Measurements from ENCODE around the gene RGS19.
A peak's percentile ranks its signal among the peaks of the same experiment; 100 is the strongest.
"Not testable (repeated sequence)": the region's sequence is repeated elsewhere in the genome, so short reads cannot be mapped to it uniquely, and the experiment has no call there.

Gene RGS19, protein sequence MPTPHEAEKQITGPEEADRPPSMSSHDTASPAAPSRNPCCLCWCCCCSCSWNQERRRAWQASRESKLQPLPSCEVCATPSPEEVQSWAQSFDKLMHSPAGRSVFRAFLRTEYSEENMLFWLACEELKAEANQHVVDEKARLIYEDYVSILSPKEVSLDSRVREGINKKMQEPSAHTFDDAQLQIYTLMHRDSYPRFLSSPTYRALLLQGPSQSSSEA

DNA sequence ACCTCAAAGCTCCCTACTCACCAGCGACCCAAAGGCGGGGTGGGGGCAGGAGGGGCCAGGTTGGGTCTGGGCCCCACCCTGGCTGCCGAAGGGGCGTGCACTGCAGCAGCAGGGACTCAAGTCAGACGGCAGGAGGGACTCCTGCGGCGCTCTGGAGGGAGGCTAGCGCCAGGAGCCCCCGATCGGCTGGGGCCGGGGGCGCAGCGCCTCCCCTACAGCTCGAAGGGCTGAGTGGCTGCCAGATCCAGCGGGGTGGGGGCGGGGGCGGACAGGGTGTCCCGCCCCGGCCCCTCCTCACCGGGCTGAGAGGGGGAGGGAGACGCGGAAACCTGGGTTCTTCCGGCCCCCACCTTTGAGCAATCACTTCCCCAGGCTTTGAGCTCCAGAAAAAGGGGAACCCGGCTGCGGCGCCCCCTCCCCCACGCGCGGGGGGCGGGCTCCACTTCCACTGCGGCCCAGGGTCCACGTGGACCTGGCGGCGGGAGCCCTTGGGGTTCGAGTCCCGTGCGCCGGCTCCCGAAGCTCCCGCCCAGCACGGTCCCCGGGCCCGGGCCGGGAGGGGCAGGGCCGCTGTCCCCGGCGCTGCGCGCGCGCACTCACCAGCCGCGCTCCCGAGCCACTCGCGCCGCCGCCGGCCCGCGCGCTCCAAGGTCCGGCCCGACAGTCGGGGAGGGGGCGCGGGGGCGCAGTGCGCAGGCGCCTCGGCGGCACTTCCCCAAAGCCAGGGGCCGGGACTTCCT lies at the start of gene RGS19:
Gene RGS19 (minus strand): TSS at position 246 of the 740 bp plus-strand sequence. CDS start 2,632 bp downstream, outside the sequence.
- peak; percentile 91 for DNase-seq (ENCODE audit: low spot score)

DNA sequence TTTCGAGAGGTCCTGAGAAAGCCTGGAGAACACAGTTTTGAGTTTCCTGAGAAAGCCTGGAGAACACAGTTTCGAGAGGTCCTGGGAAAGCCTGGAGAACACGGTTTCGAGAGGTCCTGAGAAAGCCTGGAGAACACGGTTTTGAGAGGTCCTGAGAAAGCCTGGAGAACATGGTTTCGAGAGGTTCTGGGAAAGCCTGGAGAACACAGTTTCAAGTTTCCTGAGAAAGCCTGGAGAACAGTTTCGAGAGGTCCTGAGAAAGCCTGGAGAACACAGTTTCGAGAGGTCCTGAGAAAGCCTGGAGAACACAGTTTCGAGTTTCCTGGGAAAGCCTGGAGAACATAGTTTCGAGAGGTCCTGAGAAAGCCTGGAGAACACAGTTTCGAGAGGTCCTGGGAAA lies 44.2 kb upstream of the RGS19 start:
- DNase-seq (ENCODE audit: low spot score) = not testable (repeated sequence)

DNA sequence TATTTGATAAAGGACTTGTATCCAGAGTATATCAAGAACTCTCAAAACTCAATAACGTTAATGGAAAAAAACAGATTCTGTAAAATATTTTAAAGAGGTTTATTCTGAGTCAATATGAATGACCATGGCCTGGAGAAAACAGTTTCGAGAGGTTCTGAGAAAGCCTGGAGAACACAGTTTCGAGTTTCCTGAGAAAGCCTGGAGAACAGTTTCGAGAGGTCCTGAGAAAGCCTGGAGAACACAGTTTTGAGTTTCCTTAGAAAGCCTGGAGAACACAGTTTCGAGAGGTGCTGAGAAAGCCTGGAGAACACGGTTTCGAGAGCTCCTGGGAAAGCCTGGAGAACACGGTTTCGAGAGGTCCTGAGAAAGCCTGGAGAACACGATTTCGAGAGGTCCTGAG lies 43.6 kb upstream of the RGS19 start:
- not testable (repeated sequence) for DNase-seq (ENCODE audit: low spot score)

DNA sequence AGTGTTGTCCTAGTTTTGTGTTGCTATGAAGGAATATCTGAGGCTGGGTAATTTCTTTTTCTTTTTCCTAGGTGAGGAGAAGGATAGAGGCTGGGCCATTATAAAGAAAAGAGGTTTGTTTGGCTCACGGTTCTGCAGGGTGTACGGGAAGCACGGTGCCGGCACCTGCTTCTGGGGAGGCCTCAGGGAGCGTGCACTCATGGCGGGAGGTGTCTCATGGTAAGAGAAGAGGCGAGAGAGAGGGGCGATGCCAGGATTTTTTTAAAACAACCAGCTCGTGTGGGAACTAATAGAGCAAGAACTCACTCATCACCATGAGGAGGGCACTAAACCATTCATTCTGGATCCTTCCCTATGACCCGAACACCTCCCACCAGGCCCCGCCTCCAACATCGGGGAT lies 42.3 kb upstream of the RGS19 start:
- no peak for DNase-seq (ENCODE audit: low spot score)

DNA sequence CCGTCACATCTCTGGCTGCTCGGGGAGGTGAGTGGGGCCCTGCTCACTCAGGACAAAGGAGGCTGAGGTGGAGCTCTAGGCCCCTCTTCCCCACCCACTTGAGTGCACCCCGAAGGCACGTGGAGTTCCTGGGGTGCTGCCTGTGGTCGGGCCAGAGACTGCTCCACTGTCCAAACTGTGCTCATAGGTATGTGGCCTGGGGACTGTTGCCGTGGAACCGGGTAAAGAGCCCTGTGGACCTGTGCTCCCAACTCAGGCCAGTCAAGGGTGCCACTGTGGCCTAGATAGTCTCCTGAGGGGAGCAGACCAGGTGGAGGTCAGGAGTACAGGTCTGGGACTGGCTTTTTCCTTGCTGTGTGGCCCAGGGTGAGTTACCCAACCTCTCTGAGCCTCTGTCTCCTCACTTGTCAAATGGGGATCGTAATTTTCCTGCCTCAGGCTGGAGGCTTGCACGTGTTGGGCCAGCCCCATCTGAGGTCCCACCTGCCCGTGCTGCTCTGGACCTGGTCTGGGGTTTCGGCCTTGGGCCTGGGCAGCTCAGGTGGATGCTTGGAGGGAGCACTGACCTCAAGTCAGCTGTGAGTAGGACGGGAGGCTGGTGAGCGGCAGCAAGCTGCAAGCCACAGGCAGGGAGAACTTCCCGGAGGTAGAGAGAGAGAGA lies 40.5 kb upstream of the RGS19 start:
- no peak for DNase-seq (ENCODE audit: low spot score)

DNA sequence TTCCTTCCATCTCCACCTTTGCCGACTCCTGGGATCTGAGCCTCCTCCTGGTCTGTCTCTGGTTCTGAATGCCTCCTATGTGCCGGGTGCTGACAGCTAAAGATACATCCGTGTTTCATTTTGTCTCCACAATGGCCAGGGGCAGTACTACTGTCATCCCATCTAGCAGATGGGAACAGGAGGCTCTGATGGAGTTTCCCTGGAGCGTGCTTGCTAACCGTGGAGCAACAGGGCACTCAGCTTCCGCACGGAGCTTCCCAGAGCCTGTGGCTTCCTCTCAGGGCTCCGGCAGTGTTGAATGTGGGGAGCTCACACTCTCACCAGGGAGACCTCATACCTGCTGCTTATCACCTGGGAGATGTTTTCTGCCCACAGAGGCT lies 40.0 kb upstream of the RGS19 start:
- no peak for DNase-seq (ENCODE audit: low spot score)

DNA sequence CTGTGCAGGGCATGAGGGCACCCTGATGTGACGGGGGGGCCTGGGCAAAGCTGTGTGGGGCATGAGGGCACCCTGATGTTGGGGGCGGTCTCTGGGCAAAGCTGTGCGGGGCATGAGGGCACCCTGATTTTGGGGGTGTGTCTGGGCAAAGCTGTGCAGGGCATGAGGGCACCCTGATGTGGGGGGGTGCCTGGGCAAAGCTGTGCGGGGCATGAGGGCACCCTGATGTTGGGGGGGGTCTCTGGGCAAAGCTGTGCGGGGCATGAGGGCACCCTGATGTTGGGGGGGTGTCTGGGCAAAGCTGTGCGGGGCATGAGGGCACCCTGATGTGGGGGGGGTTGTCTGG lies 38.1 kb upstream of the RGS19 start:
- not testable (repeated sequence) for DNase-seq (ENCODE audit: low spot score)

DNA sequence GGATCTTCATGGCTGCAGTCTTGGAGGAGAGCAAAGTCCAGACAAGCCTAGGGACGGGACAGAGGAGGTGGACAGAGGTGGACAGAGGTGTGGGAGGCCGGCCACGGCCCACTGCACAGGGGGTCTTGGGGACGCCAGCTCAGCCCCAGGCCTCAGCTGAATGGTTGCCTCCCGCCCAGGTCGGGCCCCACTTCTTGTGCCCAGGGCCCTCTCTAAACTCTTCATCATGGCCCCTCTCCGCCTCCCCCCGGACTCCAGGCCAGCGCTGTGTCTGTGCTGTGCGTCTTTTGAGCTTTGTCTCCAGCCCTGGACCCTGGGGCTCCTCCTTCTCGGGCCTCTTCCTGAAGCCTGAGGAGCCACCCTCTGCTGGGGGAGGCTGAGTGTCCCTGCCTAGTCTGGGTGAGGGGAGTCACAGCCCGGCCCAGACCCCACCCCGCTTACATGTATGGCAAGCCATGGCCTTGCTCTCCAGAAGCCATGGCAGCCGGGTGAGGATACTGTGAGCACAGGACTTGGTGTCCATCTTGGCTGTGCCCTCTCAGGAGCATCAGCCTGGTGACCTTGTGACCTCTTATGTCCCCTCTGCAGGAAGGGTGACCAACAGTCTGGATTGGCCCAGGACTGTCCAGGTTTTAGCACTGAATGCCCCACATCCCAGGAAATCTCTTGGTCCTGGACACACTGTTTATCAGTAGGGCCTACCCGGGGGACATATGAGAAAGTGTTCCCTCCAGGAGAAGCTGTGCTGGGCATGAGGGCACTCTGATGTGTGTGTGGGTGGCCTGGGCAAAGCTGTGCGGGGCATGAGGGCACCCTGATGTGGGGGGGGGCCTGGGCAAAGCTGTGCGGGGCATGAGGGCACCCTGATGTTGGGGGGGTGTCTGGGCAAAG lies 37.5 kb upstream of the RGS19 start:
- no peak for DNase-seq (ENCODE audit: low spot score)

DNA sequence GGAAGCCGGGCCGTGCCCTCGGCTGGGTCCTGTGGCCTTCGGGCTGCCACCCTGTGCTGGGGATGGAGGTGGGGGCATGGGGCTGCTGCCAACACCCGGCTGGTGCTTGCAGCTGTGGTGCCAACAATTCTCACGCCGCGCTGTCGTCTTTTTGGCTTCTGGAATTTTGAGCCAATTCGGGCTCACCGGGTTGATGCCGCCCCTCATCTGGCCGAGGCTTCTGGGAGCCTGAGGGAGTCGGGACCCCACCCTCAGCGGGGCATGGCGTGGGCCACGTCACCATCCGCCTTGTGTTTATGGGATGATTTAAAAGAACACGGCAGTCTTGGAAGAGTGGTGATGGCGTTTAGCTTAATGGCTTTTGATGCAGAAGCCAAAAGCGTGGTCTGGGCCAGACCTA lies 36.7 kb upstream of the RGS19 start:
- DNase-seq (ENCODE audit: low spot score) = no peak

DNA sequence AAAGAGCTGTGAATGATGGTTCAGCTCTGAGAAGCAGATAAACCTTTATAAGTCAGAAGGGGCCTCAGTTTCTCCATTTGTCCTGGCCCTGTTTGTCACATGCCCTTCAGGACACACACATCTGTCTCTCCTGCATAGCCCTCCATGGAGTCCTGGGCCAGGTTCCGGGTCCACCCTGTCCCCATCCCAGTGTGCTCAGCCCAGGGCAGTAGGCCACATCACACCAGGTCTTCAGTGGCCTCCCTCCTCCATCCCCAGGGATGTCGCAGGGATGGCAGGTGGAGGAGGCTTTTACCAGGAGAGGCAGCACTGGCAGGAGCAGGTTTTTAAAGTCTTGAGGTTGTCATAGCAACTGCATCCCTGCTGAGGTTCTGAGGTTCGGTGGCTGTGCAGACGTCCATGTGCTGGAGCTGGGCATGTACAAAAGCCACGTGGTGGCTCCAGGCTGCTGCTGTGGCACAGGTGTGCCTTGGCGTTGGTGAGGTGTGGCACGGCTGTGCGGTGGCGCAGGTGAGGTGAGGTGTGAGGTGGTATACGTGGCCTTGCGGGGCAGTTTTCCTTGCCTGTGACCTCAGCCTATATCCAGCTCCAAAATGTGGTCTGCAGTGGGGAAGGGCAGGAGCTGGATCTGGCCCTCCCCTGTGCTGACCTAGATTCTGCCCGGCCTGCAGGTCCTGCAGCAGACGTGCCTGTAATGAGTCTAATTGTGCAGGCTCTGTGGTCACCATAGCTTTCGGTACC lies 36.0 kb upstream of the RGS19 start:
- DNase-seq (ENCODE audit: low spot score) = no peak

DNA sequence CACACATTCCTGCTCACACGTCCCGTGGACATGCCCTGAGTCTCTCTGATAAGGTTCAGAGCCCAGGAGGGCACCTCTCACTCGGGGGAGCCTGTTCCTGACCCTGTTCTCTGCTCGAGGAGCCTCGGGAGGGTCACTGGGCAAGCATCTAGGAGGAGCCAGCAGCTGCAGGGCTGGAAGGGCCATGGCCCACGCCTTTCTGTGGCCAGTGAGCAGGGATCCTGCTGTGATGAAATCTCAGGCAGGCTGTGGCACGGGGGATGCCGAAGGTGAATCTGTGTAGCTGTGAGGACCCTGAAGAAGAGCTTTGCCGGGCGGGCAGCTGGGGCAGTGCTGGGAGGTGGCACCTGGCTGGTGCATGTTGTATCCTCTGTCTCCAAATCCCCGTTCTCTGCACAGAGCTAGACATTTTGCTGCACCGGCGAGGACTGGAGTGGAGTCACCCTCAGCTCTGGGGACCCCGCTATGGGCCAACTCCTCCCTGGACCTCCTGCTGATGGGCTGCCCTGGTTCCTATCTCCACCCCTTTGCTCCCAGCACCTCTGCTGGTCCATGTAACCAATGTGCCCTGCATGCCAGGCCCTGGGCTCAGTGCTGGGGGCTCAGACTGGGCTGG lies 35.1 kb upstream of the RGS19 start:
- no peak for DNase-seq (ENCODE audit: low spot score)

DNA sequence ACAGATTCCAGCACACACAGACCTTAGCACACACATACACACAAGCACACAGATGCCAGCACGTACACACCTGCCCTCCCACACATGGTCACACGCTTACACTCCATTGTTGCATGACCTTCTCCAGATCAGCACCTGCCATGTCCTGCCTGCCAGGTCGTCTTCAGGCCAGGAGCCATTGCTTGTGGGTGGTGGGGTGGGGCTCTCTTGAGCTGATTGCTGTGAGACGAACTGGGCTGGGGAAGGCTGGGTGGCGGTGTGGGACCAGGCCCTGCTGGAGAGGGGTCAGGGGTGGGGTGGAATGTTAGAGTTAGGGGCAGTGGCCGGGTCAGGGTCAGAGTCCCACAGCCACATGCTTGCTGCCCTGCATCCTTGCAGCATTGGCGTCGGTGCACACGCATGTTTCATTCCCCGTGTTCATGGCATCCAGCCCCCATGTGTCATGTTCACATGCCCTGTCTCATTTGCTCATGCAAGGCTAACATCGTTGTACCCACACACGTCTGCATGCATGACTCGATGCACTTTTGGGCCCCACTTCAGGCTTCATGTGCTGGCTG lies 34.6 kb upstream of the RGS19 start:
- DNase-seq (ENCODE audit: low spot score) = no peak

DNA sequence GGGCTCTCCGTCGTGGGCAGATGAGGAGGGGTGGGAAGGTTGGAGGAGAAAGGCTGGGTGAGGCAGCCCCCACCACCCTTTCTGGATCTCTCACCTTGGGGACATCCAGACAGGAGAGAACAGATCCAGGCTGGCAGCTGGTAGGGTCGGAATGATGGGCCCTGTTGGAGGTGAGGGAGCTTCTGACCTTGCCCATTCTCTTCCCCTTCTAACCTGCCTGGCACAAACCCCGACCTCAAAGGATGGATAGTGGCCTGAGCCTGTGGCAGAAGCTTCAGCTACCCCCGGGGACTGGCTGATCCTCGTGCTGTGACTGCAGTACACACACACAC lies 34.1 kb upstream of the RGS19 start:
- no peak for DNase-seq (ENCODE audit: low spot score)

DNA sequence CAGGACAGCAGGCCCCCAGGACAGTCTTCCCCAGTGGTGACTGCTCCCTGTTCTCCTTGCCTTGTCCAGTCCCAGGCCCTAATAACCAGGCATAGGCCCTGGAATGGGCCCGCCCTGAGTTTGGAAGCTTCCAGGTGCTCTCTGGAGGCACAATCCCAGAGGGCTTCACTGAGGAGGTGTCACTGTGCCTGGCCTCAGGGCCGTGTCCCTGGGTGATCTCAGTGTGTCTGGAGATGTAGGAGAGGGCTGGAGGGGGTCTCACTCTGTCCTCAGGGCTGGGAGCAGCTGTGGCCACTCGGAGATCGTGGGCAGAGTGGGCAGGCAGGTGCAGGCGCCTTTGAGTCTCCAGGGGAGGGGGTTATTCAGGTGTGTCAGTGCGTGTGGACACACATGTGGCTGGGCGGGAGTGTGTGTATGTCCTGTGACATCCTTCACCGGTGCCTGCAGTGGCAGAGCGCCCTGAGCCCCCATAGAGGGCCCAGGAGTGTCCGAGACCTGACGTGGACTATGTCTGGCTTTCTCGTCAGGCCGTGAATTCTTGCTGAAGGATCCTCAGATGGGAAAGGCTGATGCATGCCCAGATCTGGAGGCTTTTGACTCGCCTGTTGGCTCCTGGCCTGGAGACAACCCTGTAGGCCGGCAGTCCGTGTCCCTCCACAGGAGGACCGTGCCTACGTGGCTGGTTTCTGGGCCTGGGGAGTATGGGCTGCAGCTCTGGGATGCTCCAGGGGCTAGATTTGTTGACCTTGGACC lies 33.5 kb upstream of the RGS19 start:
- DNase-seq (ENCODE audit: low spot score) = no peak

DNA sequence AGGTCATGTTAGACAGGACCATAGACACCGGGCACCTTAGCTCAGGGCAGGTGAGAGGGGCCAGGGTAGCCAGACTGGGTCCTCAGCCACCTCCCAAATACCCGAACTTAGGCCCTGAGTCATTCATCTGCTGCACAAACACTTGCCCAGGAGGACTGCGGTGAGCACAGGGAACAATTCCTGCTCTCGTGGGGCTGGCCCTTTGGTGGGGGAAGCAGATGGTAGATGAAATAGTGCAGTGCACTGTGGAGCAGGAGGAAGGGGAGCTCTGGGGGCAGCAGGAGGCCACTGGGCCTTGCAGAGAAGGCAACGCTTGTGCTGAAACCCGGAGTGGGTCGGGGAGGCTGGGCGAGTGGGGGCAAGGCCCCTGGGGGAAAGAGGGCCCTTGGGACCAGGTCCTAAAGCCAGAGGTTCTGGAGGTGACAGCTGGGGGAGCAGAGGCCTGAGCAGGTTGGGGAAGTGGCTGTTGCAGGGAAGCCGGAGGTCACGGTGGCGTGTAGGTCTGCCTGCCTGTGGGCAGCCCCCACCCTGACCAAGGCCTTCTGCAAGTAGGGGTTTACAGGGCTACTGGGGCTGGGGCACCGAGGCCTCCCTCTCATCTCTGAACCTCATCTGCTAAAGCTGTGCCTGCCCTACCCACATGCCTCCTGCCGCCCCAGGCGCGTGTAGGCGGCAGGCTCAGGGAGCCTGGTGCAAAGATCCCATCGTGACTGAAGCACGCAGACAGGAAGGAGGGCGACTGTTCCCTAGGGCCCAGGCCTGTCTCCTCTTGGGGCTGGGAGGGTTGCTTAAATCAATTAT lies 32.7 kb upstream of the RGS19 start:
- no peak for DNase-seq (ENCODE audit: low spot score)

DNA sequence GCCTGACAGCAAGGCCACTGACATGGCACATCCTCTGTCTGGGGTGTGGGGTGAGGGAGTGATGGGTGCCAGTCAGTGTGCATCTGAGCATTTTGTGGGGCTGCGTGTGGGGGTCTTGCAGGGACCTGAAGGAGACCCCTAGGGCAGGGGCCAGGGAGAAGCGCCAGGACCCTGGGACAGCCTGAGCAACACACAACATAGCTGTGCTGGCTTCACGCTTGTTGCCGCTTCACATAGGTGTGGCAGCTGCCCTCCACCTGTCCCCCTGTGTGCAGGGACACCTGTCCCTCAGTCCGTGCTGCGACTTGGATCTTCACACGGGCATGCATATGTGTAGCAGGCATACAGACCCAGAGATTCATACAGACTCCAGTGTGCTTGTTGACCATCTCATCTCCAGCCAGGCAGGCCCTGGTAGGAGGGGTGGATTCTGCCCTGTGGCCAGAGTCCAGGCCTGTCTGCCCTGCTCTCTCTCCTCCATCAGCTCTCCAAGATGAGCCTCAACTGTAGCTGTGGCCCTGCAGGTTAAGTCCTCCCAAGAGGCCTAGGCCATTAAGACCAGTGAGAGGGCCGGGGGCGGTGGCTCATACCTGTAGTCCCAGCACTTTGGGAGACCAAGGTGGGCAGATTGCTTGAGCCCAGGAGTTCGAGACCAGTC lies 31.2 kb upstream of the RGS19 start:
- no peak for DNase-seq (ENCODE audit: low spot score)

DNA sequence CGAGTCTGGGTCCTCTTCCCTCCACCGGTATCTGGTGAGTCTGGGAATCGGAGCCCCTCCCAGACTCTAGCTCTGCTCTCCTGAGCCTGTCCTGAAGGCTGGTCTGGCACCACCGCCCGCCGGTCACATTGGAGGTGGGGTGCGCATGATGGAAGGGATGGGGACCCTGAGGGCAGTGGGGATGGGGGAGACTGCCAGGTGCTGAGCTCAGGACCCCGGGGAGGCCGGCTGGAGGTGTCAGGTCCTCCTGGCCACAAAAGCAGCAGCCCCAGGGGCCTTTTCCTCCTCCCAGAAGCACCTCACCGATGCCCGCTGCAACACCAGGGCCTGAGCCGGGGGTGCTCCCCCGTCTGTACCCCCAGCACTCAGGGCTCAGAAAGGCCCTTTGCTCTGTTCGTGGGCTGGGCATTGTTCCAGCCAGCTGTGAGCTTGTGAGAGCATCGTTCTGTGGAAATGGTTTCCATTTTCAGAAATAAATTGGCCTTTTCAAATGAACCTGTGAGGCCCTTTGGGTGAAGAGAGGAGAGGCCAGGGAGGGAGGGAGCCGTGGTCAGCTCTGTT lies 30.6 kb upstream of the RGS19 start:
- DNase-seq (ENCODE audit: low spot score) = no peak
